ENCODE measurements around the gene CHST15. TPM values are rescaled to one million over a fixed set of nuclear protein-coding genes. Genes with fewer than 3 reads are reported as not detected.

CHST15 gene
- total and polyA plus RNA-seq, 2 of the 8 experiments (the other 6 are each of a cell fraction or from before 2014, with no cell fraction given), result 8.8 to 9.1 TPM

GRCh38 chr10:124130198-124130900, 37.0 kb upstream of the CHST15 start (continued):
- no peak for TF ChIP-seq CHD7 (IDR thresholded peaks at IDR 0.05; ENCODE audit: insufficient replicate concordance, low read length)
- TF ChIP-seq EZH2 (IDR thresholded peaks at IDR 0.05; ENCODE audit: low read depth, low read length, severe bottlenecking), result no peak
